Activated CD8-positive, alpha-beta T cell treated with anti-CD3 and anti-CD28 coated beads for 36 hours (primary cell): ENCODE results near the gene FCMR. TPM values are rescaled to one million over a fixed set of nuclear protein-coding genes. Genes with fewer than 3 reads are reported as not detected.
A peak's percentile ranks its signal among the peaks of the same experiment; 100 is the strongest.

Source experiments
- ATAC-seq: fragments of 200-7000 bp; cut with Tn5 transposase; one replicate; pipeline ENCODE4 v1.10.0; 2021; ENCODE audit warnings: mild to moderate bottlenecking, moderate library complexity
- CTCF ChIA-PET: fragments of 350-600 bp; sonication (Branson Sonifier 250); formaldehyde crosslinking; loops from one replicate; lab custom pipeline; 2021; ENCODE audit warnings: antibody characterized with exemption; lab: Charles Lee
- POLR2A ChIA-PET: fragments of 350-600 bp; sonication (Branson Sonifier 250); formaldehyde crosslinking; loops from one replicate; lab custom pipeline; 2021; ENCODE audit warnings: antibody characterized with exemption; lab: Charles Lee
- DNase-seq: peaks from one replicate; pipeline ENCODE4 v3.0.0-alpha.2; 2020
- H3K27ac Mint-ChIP-seq: one replicate; pipeline ENCODE4 v1.8.0; 2021; ENCODE audit warnings: mild to moderate bottlenecking, mixed read lengths
- H3K27me3 Mint-ChIP-seq: one replicate; pipeline ENCODE4 v1.8.0; 2021; ENCODE audit warnings: mixed read lengths
- H3K36me3 Mint-ChIP-seq: one replicate; pipeline ENCODE4 v1.8.0; 2021; ENCODE audit warnings: low read depth, mixed read lengths
- H3K4me1 Mint-ChIP-seq: one replicate; pipeline ENCODE4 v1.8.0; 2021; ENCODE audit warnings: low read depth, mixed read lengths
- H3K4me3 Mint-ChIP-seq: one replicate; pipeline ENCODE4 v1.8.0; 2021; ENCODE audit warnings: mild to moderate bottlenecking, moderate library complexity, mixed read lengths
- H3K9me3 Mint-ChIP-seq: one replicate; pipeline ENCODE4 v1.8.0; 2021; ENCODE audit warnings: mixed read lengths
- CTCF ChIP-seq: fragments of 200-600 bp; IDR thresholded peaks from one replicate; pipeline ENCODE4 v1.8.0; 2022; ENCODE audit warnings: antibody characterized with exemption, mild to moderate bottlenecking
- intact Hi-C: fragments of 100-400 bp; cut with micrococcal nuclease; formaldehyde crosslinking; loops from one replicate; pipeline ENCODE4 v1.10.0; 2022
- total RNA-seq, 2 experiments: library from RNA; stranded (reverse); gene quantifications; one replicate each; pipeline ENCODE4 v1.2.3, GENCODE V29; 2021

Gene FCMR
- total RNA-seq, 2 experiments from 2014 or later, result 49.4 to 51.7 TPM

GRCh38 chr1:206905295-206906164 is 16.2 kb downstream of the FCMR start:
- DNase-seq, result peak; percentile 70

GRCh38 chr1:206904423-206905142 is 17.2 kb downstream of the FCMR start:
- Mint-ChIP-seq H3K27ac (peak overlapping the region; percentile 96), H3K9me3 (no peaks in the 10 kb centered on the region), H3K36me3 (peaks cover 50% of the 10 kb centered on the region), H3K27me3 (no peaks in the 10 kb centered on the region), H3K4me1 (peaks cover 74% of the 10 kb centered on the region), H3K4me3 (no peak overlapping the region)
- no peak for ATAC-seq
- no peak for TF ChIP-seq CTCF
- intact Hi-C loops, result no loop called here
- CTCF ChIA-PET, result interaction anchor here (0.7 to 6.0 kb wide), 15 partner anchors 8 to 179 kb away, joined by 3 to 47 read pairs (median 9); partner anchors contain the start of genes IL19 and IL20
- POLR2A ChIA-PET, result interaction anchor here (1.8 to 2.8 kb wide), 3 partner anchors 8 to 18 kb away, joined by 6 to 21 read pairs (median 11); partner anchors contain the start of genes FCMR and IL24
- DNase-seq, result no peak

More at GRCh38 chr1:206905295-206906164, 16.2 kb downstream of the FCMR start:
- H3K4me1 Mint-ChIP-seq, result peaks cover 79% of the 10 kb centered on the region
- peak overlapping the region; percentile 96 for H3K27ac Mint-ChIP-seq
- no peaks in the 10 kb centered on the region for H3K9me3 Mint-ChIP-seq
- peak; percentile 90 for ATAC-seq
- no peak for TF ChIP-seq CTCF
- ChIA-PET POLR2A (interaction anchor here (1.0 to 2.8 kb wide), 4 partner anchors 8 to 17 kb away, joined by 3 to 21 read pairs (median 8); partner anchors contain the start of genes FCMR and IL24), CTCF (interaction anchor here (0.6 to 6.0 kb wide), 29 partner anchors 8 to 271 kb away, joined by 3 to 47 read pairs (median 5); partner anchors contain the start of genes IL19, IL20 and IL24)
- H3K27me3 Mint-ChIP-seq, result no peaks in the 10 kb centered on the region
- H3K36me3 Mint-ChIP-seq, result peaks cover 52% of the 10 kb centered on the region
- intact Hi-C loops, result no loop called here
- H3K4me3 Mint-ChIP-seq, result peak overlapping the region; percentile 34

DNA sequence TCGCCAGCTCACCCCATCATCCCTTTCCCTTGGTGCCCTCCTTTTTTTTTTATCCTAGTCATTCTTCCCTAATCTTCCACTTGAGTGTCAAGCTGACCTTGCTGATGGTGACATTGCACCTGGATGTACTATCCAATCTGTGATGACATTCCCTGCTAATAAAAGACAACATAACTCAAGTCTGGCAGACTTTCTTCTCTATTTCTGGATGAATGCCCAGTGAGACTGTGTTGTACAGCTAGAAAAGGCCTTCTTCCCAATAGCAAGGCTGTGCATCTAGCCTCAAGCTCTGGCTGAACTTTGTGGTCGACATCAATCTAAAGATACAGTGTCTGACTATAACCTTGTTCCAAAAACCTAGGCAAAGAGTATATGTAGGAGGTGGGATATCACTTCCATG is 18.1 kb downstream of the FCMR start:
- ATAC-seq, result no peak
- H3K36me3 Mint-ChIP-seq, result peaks cover 47% of the 10 kb centered on the region
- ChIA-PET POLR2A (interaction anchor here (0.6 kb wide), 1 partner anchor 46 kb away, joined by 3 read pairs; no protein-coding TSS in a partner anchor), CTCF (interaction anchor here (2.6 to 4.8 kb wide), 2 partner anchors 9 to 38 kb away, joined by 6 to 32 read pairs; partner anchors contain the start of gene IL20)
- no peaks in the 10 kb centered on the region for H3K27me3 Mint-ChIP-seq
- H3K9me3 Mint-ChIP-seq, result no peaks in the 10 kb centered on the region
- no peak overlapping the region for H3K4me3 Mint-ChIP-seq
- TF ChIP-seq CTCF, result no peak
- H3K4me1 Mint-ChIP-seq, result peaks cover 76% of the 10 kb centered on the region
- intact Hi-C loops, result no loop called here
- H3K27ac Mint-ChIP-seq, result peak overlapping the region; percentile 26
- DNase-seq, result no peak

- ATAC-seq (no peak), DNase-seq (no peak)
- CTCF ChIA-PET, result interaction anchor here (0.6 to 4.8 kb wide), 4 partner anchors 10 to 96 kb away, joined by 3 to 32 read pairs (median 4); partner anchors contain the start of gene IL20
- no peak overlapping the region for H3K27ac Mint-ChIP-seq
- no peak overlapping the region for H3K4me3 Mint-ChIP-seq
- no peaks in the 10 kb centered on the region for H3K9me3 Mint-ChIP-seq
- H3K27me3 Mint-ChIP-seq, result no peaks in the 10 kb centered on the region
- H3K4me1 Mint-ChIP-seq, result peaks cover 76% of the 10 kb centered on the region
- peaks cover 40% of the 10 kb centered on the region for H3K36me3 Mint-ChIP-seq
- TF ChIP-seq CTCF, result no peak
- intact Hi-C loops, result no loop called here
- POLR2A ChIA-PET, result no interaction called here
These were observed 19.0 kb downstream of the FCMR start for GRCh38 chr1:206902702-206903101.
